CD4-positive, CD25-positive, alpha-beta regulatory T cell (primary cell): ENCODE results near the gene NSUN4. TPM values are rescaled to one million over a fixed set of nuclear protein-coding genes. Genes with fewer than 3 reads are reported as not detected.
"Not testable (repeated sequence)": the region's sequence is repeated elsewhere in the genome, so short reads cannot be mapped to it uniquely, and the experiment has no call there.

ENCODE experiments used
- ATAC-seq, 2 donors: fragments of 150-1000 bp; cut with Tn5 transposase; one replicate each; pipeline ENCODE4 v1.10.0; 2021; ENCODE audit warnings: low read depth in 2 of 2, moderate number of reproducible peaks in 2 of 2, moderate library complexity in 1 of 2
- DNase-seq, 3 donors: peaks; one replicate each; pipeline versions ENCODE4 v3.0.0 to v3.0.0-alpha.2; 2012 to 2022; ENCODE audit warnings: mixed read lengths in 1 of 3
- H3K27ac ChIP-seq: one replicate; pipeline ENCODE4 v1.7.0; 2013; ENCODE audit warnings: mild to moderate bottlenecking, low read length; ENCODE audit not compliant: insufficient read depth, poor library complexity, severe bottlenecking
- H3K27me3 ChIP-seq: one replicate; pipeline ENCODE4 v1.7.0; 2013; ENCODE audit warnings: low read length; ENCODE audit not compliant: control insufficient read depth, insufficient read depth
- H3K36me3 ChIP-seq: one replicate; pipeline ENCODE4 v1.7.0; 2013; ENCODE audit warnings: mild to moderate bottlenecking, low read length, moderate library complexity; ENCODE audit not compliant: control insufficient read depth, insufficient read depth
- H3K4me1 ChIP-seq: 2 replicates; pipeline ENCODE4 v1.7.0; 2013; ENCODE audit warnings: mild to moderate bottlenecking, low read length; ENCODE audit not compliant: insufficient read depth, control insufficient read depth, poor library complexity, severe bottlenecking
- H3K4me3 ChIP-seq: one replicate; pipeline ENCODE4 v1.7.0; 2013; ENCODE audit warnings: low read depth, mild to moderate bottlenecking, low read length, moderate library complexity
- H3K9me3 ChIP-seq, 2 experiments: 1 replicate in 1 of 2; 2 replicates in 1 of 2; pipeline ENCODE4 v1.7.0; 2013; ENCODE audit warnings: low read length in 2 of 2, mild to moderate bottlenecking in 1 of 2, moderate library complexity in 1 of 2; ENCODE audit not compliant: control insufficient read depth in 2 of 2
- H3K27ac Mint-ChIP-seq, 3 donors: one replicate each; pipeline ENCODE4 v1.8.0; 2020 to 2022; ENCODE audit warnings: mild to moderate bottlenecking in 3 of 3, mixed read lengths in 3 of 3, moderate library complexity in 2 of 3
- H3K27me3 Mint-ChIP-seq: one replicate; pipeline ENCODE4 v1.8.0; 2022; ENCODE audit warnings: mild to moderate bottlenecking, mixed read lengths
- H3K36me3 Mint-ChIP-seq: one replicate; pipeline ENCODE4 v1.8.0; 2020; ENCODE audit warnings: mixed read lengths
- H3K4me1 Mint-ChIP-seq, 4 donors: one replicate each; pipeline ENCODE4 v1.8.0; 2020 to 2022; ENCODE audit warnings: mixed read lengths in 4 of 4, mild to moderate bottlenecking in 1 of 4
- H3K4me3 Mint-ChIP-seq, 4 donors: one replicate each; pipeline ENCODE4 v1.8.0; 2020 to 2022; ENCODE audit warnings: mild to moderate bottlenecking in 4 of 4, mixed read lengths in 4 of 4, moderate library complexity in 3 of 4
- H3K9me3 Mint-ChIP-seq, 7 donors: one replicate each; pipeline ENCODE4 v1.8.0; 2020 to 2022; ENCODE audit warnings: mixed read lengths in 7 of 7, mild to moderate bottlenecking in 3 of 7, moderate library complexity in 2 of 7
- polyA plus RNA-seq, 4 donors: library from polyadenylated mRNA; unstranded; fragments of 300-500 nt; fragmentation: Illumina TruSeq; gene quantifications; one replicate each; pipeline ENCODE4 v1.2.3, GENCODE V29; 2021
- total RNA-seq: library from RNA; stranded (reverse); gene quantifications from one replicate; pipeline ENCODE4 v1.2.3, GENCODE V29; 2022

Gene NSUN4
- total and polyA plus RNA-seq, 5 donors from 2014 or later, result 10.8 to 33.4 (median 16.3) TPM

DNA sequence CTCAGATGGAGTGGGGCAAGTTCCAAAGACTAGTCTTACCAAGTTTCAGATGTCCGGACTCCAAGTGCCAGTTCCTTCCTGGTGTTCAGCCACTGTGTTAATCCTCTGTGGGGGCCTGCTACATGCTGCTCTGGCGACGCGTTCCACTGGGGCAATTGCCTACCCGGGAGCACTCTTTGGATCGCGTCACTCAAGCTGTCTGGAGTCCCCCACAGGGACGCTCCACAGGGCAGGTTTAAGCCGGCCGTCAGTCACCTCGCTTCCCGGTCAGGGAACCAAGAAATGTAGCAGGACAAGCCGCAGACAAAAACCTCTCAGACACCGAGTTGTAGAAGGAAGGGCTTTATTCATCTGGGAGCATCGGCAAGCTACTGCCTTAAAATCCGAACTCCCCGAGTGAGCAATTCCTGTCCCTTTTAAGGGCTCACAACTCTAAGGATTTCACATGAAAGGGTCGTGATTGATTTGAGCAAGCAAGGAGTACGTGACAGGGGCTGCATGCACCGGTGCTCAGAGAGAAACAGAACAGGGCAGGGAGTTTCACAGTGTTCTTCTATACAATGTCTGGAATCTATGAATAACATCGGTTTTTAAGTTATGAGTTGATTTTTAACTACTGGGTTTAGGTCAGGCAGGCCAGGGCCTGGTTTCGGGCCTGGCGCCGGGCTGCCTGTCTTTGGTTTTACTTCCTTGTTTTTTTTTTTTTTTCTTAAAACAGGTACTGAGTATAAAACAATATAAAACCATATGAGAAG lies 8.6 kb upstream of the NSUN4 start:
- H3K36me3 ChIP-seq, H3K4me3 Mint-ChIP-seq, H3K36me3 Mint-ChIP-seq, H3K9me3 ChIP-seq, DNase-seq, H3K4me1 Mint-ChIP-seq, H3K9me3 Mint-ChIP-seq, H3K27me3 ChIP-seq, ATAC-seq, H3K27ac Mint-ChIP-seq, H3K4me3 ChIP-seq, H3K27ac ChIP-seq, H3K4me1 ChIP-seq, H3K27me3 Mint-ChIP-seq: not testable (repeated sequence)

DNA sequence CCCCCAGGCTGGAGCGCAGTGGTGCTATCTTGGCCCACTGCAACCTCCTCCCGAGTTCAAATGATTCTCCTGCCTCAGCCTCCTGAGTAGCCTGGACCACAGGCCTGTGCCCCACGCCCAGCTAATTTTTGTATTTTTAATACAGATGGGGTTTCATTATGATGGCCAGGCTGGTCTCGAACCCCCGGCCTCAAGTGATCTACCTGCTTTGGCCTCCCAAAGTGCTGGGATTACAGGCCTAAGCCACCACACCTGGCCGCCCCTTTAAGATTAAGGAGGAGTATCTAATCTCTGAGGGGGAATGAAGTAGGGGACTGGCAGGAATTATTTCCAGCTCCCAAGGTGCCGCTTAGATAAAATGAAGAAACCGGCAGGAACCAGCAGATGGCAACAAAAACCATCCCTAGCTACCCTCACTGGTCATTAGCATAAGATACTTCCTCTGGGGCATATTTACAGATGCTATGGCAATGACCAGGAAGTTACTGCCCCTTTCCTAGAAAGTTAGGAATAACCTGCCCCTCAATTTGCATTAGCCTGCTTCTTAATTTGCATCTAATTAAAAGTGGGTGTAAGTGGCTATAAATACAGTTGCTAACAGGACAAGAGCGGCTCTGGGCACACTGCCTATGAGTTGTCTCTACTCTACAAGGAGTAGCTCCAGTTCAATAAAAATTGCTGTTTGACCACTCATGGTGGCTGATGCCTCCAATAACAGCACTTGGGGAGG lies 7.1 kb upstream of the NSUN4 start:
- Mint-ChIP-seq H3K9me3 (no peaks in the 10 kb centered on the region), H3K4me1 (no peaks in the 10 kb centered on the region), H3K4me3 (no peak overlapping the region), H3K27me3 (no peaks in the 10 kb centered on the region), H3K36me3 (no peaks in the 10 kb centered on the region), H3K27ac (peak overlapping the region in 1 of 3 donors; percentile 26)
- ATAC-seq (no peak), DNase-seq (peak in 1 of 3 donors; percentile 22)
- H3K4me1 ChIP-seq, result no peaks in the 10 kb centered on the region
- no peak overlapping the region for H3K27ac ChIP-seq
- no peak overlapping the region for H3K4me3 ChIP-seq
- H3K27me3 ChIP-seq, result no peaks in the 10 kb centered on the region
- no peaks in the 10 kb centered on the region for H3K36me3 ChIP-seq
- H3K9me3 ChIP-seq, result no peaks in the 10 kb centered on the region

DNA sequence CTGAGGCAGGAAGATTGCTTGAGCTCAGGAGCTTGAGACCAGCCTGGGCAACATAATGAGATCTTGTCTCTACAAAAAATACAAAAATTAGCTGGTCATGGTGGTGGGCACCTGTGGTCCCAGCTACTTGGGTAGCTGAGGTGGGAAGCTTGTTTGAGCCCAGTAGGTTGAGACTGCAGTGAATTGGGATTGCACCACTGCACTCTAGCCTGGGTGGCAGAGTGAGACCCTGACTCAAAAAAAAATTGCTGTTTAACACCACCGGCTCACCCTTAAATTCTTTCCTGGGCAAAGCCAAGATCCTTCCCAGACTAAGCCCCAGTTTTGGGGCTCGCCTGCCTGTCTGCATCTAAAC lies 6.6 kb upstream of the NSUN4 start:
- no peaks in the 10 kb centered on the region for H3K27me3 Mint-ChIP-seq
- no peak overlapping the region for H3K4me3 Mint-ChIP-seq
- no peaks in the 10 kb centered on the region for H3K4me1 ChIP-seq
- H3K36me3 Mint-ChIP-seq, result no peaks in the 10 kb centered on the region
- no peaks in the 10 kb centered on the region for H3K9me3 ChIP-seq
- H3K27ac Mint-ChIP-seq, result no peak overlapping the region
- H3K9me3 Mint-ChIP-seq, result no peaks in the 10 kb centered on the region
- H3K27ac ChIP-seq, result no peak overlapping the region
- H3K27me3 ChIP-seq, result no peaks in the 10 kb centered on the region
- ATAC-seq (no peak), DNase-seq (no peak)
- peaks cover 0 to 4% (median 3%) of the 10 kb centered on the region in 4 donors for H3K4me1 Mint-ChIP-seq
- no peaks in the 10 kb centered on the region for H3K36me3 ChIP-seq
- no peak overlapping the region for H3K4me3 ChIP-seq

DNA sequence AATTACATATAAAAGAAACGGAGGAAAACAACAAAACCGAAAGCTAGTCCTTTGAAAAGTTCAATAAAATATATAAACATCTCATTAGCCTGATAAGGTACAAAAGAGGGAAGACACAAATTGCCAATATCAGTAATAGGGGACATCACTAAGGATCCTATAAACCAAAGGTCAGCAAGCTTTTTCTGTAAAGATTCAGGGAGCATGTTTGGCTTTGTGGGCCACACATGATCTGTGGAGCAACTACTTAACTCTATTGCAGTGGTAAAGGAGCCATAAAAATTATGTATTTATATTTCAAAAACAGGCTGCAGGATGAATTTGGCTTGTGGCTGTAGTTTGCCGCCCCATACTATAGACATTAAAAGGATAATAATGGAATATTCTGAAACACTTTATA lies 5.5 kb upstream of the NSUN4 start:
- H3K4me3 Mint-ChIP-seq, result peak overlapping the region in 1 of 4 donors; percentile 35
- peaks cover 4 to 8% (median 6%) of the 10 kb centered on the region in 4 donors for H3K4me1 Mint-ChIP-seq
- Histone ChIP-seq H3K27ac (no peak overlapping the region), H3K4me3 (no peak overlapping the region), H3K9me3 (no peaks in the 10 kb centered on the region), H3K27me3 (no peaks in the 10 kb centered on the region), H3K4me1 (no peaks in the 10 kb centered on the region), H3K36me3 (no peaks in the 10 kb centered on the region)
- H3K9me3 Mint-ChIP-seq, result no peaks in the 10 kb centered on the region
- DNase-seq (no peak), ATAC-seq (no peak)
- no peaks in the 10 kb centered on the region for H3K36me3 Mint-ChIP-seq
- no peaks in the 10 kb centered on the region for H3K27me3 Mint-ChIP-seq
- H3K27ac Mint-ChIP-seq, result no peak overlapping the region

DNA sequence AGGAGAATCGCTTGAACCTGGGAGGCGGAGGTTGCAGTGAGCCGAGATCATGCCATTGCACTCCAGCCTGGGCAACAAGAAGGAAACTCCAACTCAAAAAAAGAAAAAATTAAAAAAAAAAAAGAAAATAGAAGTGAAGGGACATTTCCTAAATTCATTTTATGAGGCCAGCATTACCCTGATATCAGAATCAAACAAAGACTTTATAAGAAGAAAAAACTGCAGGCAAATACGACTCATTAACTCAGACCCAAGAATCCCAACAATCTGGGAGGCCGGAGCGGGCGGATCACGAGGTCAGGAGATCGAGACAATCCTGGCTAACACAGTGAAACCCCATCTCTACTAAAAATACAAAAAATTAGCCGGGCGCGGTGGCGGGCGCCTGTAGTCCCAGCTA lies 3.2 kb upstream of the NSUN4 start:
- H3K36me3 ChIP-seq, H3K27ac Mint-ChIP-seq, ATAC-seq, DNase-seq, H3K9me3 Mint-ChIP-seq, H3K4me3 ChIP-seq, H3K27me3 Mint-ChIP-seq, H3K9me3 ChIP-seq, H3K4me3 Mint-ChIP-seq, H3K36me3 Mint-ChIP-seq, H3K27ac ChIP-seq, H3K27me3 ChIP-seq: not testable (repeated sequence)
- H3K4me1 ChIP-seq, result peaks cover 15% of the 10 kb centered on the region
- peaks cover 9 to 30% (median 23%) of the 10 kb centered on the region in 4 donors for H3K4me1 Mint-ChIP-seq

DNA sequence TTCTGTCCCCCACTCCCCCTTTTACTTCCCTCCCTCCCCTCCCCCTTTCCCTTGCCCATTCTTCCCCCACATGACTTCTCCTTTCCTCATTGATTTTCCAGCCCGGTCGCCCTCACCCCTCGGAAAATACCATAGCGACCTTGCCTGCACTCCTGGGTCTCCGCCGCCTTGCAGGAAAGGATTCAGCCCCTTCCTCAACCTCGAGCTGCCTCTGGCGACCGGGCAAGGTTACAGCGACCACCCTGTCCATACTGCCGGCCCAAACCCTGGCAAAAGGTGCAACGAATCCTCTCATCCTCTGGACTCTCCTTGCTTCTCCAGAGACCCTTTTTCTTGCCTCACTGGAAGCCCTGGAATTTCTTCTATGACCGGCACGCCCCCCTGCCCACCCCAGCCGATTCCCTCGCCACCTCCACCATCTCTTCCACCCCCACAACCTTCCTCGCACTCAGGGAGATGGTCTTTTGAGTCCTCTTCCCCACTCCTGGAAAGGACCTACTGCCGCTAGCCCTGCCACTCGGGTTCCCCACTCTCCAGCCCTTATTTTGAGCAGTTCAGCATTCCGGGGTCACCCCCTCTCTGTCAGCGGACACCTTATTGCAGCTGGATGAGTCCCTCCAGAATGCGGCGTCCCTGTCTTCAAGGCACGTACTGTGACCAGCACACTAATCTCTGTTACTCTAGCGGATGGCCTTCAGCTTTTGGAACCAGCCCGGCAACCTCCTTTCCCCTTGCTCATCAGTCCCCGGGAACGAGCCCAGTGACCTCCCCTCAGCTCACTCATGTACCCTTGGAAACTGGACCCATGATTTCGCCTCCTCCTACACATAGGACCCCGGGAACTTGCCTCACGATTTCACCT lies 846 bp downstream of the NSUN4 start:
- no peak for DNase-seq
- peaks cover 25% of the 10 kb centered on the region for H3K36me3 Mint-ChIP-seq

DNA sequence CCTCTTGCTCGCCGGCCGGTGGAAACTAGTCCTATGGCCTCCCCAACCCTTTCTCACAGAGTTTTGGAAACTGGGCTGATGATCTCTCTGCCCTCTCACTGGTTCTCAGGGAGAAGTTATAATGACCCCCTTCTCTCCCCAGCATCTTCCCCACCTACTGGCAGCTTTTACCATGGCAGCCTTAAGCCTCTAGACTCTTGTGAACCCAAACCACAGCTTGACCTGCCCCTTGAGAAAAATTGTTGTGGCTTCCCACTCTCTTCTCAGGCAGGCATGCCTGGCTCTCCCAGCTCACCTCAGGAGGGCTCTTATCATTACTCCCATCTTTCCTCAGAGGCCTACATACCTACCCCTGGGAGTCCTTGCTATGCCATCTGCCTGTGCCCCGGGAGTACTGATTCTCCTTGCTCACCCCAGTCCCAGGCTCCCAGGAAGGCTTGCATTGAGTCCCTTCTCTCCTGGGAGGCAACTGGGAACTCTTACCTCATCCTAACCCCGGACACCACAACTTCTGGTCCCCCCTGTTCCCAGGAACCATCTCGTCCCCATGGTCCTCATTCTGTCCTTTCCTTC lies 1.6 kb downstream of the NSUN4 start:
- H3K4me1 Mint-ChIP-seq, result peaks cover 9 to 59% (median 39%) of the 10 kb centered on the region in 4 donors

More for the DNA sequence above, 846 bp downstream of the NSUN4 start:
- Mint-ChIP-seq H3K27ac (peak overlapping the region; percentile 99), H3K4me1 (peaks cover 9 to 59% (median 37%) of the 10 kb centered on the region in 4 donors), H3K27me3 (no peaks in the 10 kb centered on the region), H3K9me3 (no peaks in the 10 kb centered on the region), H3K4me3 (peak overlapping the region; percentile 94 to 100 (median 98))
- no peak for ATAC-seq
- H3K4me1 ChIP-seq, result peaks cover 15% of the 10 kb centered on the region
- no peaks in the 10 kb centered on the region for H3K9me3 ChIP-seq
- H3K27ac ChIP-seq, result peak overlapping the region; percentile 98
- H3K4me3 ChIP-seq, result peak overlapping the region; percentile 95
- H3K36me3 ChIP-seq, result peaks cover 21% of the 10 kb centered on the region
- H3K27me3 ChIP-seq, result no peaks in the 10 kb centered on the region

More for the DNA sequence above, 1.6 kb downstream of the NSUN4 start:
- DNase-seq, result peak in 2 of 3 donors; percentile 13 to 37
- Histone ChIP-seq H3K36me3 (peaks cover 27% of the 10 kb centered on the region), H3K27ac (peak overlapping the region; percentile 98), H3K4me1 (peaks cover 15% of the 10 kb centered on the region), H3K9me3 (no peaks in the 10 kb centered on the region), H3K4me3 (no peak overlapping the region), H3K27me3 (no peaks in the 10 kb centered on the region)
- Mint-ChIP-seq H3K4me3 (peak overlapping the region; percentile 61 to 99 (median 96)), H3K36me3 (peaks cover 29% of the 10 kb centered on the region), H3K27ac (peak overlapping the region; percentile 80 to 99 (median 99)), H3K27me3 (no peaks in the 10 kb centered on the region), H3K9me3 (no peaks in the 10 kb centered on the region)
- ATAC-seq, result no peak
